AG09309 (cell line): ENCODE data around the gene SELENOM.

Experiments
- DNase-seq: peaks from one replicate; pipeline ENCODE4 v3.0.0-alpha.2; 2010; ENCODE audit warnings: low read depth
- H3K4me3 ChIP-seq: 2 replicates; pipeline ENCODE4 v1.5.1; 2011; ENCODE audit warnings: mild to moderate bottlenecking, low read depth, low read length, moderate library complexity; ENCODE audit not compliant: control insufficient read depth
- CTCF ChIP-seq: IDR thresholded peaks from 2 replicates; pipeline ENCODE4 v1.5.1; 2011; ENCODE audit warnings: mild to moderate bottlenecking, low read depth, low read length, inconsistent platforms; ENCODE audit not compliant: insufficient read depth, control insufficient read depth; ENCODE audit errors: missing control alignments

The SELENOM gene

GRCh38 chr22:31103111-31103510 lies 4.3 kb downstream of the SELENOM start:
- TF ChIP-seq CTCF, result no peak

GRCh38 chr22:31102441-31103081 lies 4.8 kb downstream of the SELENOM start:
- DNase-seq, result peak; percentile 89
- no peak overlapping the region for H3K4me3 ChIP-seq
- no peak for TF ChIP-seq CTCF

More at GRCh38 chr22:31103111-31103510, 4.3 kb downstream of the SELENOM start:
- DNase-seq, result no peak
- no peak overlapping the region for H3K4me3 ChIP-seq

- DNase-seq, result no peak
- TF ChIP-seq CTCF, result no peak
- no peak overlapping the region for H3K4me3 ChIP-seq
Measured at GRCh38 chr22:31100762-31101525, 6.4 kb downstream of the SELENOM start.

GRCh38 chr22:31099841-31100761 lies 7.3 kb downstream of the SELENOM start:
- no peak overlapping the region for H3K4me3 ChIP-seq

GRCh38 chr22:31099386-31099785 lies 8.0 kb downstream of the SELENOM start:
- no peak overlapping the region for H3K4me3 ChIP-seq
- TF ChIP-seq CTCF, result no peak
- DNase-seq, result no peak

More at GRCh38 chr22:31099841-31100761, 7.3 kb downstream of the SELENOM start:
- DNase-seq, result no peak
- no peak for TF ChIP-seq CTCF

GRCh38 chr22:31098632-31099110 lies 8.7 kb downstream of the SELENOM start:
- no peak for TF ChIP-seq CTCF
- no peak for DNase-seq
- no peak overlapping the region for H3K4me3 ChIP-seq
